Umbilical cord (tissue), 2 donors: ENCODE data around the gene CREG2. TPM values are rescaled to one million over a fixed set of nuclear protein-coding genes. Genes with fewer than 3 reads are reported as not detected.
"Not testable (repeated sequence)": the region's sequence is repeated elsewhere in the genome, so short reads cannot be mapped to it uniquely, and the experiment has no call there.

Experiments used
- DNase-seq: peaks from one replicate; pipeline ENCODE4 v3.0.0-alpha.2; 2015; ENCODE audit warnings: low spot score
- total RNA-seq: library from RNA; depleted of rRNA; stranded (reverse); fragments of >200 nt; gene quantifications from one replicate; pipeline ENCODE4 v1.2.3, GENCODE V29; 2014; ENCODE audit warnings: low replicate concordance; ENCODE audit not compliant: insufficient read depth

CREG2 gene
- total RNA-seq, 1 donor from 2014 or later, result 3.6 TPM

- no peak for DNase-seq
Observed at GRCh38 chr2:101374821-101375561, 12.3 kb downstream of the CREG2 start.

- DNase-seq, result no peak
Observed at GRCh38 chr2:101372792-101373191, 14.5 kb downstream of the CREG2 start.

GRCh38 chr2:101371636-101372035 is 15.7 kb downstream of the CREG2 start:
- DNase-seq, result no peak

GRCh38 chr2:101369100-101369499 is 18.2 kb downstream of the CREG2 start:
- DNase-seq, result no peak

GRCh38 chr2:101368376-101368775 is 18.9 kb downstream of the CREG2 start:
- DNase-seq, result no peak

GRCh38 chr2:101367508-101367907 is 19.8 kb downstream of the CREG2 start:
- DNase-seq, result no peak

- no peak for DNase-seq
Observed at GRCh38 chr2:101364878-101365277, 22.4 kb downstream of the CREG2 start.

- no peak for DNase-seq
Observed at GRCh38 chr2:101362777-101363176, 24.5 kb downstream of the CREG2 start.

GRCh38 chr2:101362316-101362715 is 25.0 kb downstream of the CREG2 start:
- no peak for DNase-seq

GRCh38 chr2:101361522-101361921 is 25.8 kb downstream of the CREG2 start:
- no peak for DNase-seq

- DNase-seq, result no peak
Observed at GRCh38 chr2:101361121-101361520, 26.2 kb downstream of the CREG2 start.

GRCh38 chr2:101360232-101360631 is 27.1 kb downstream of the CREG2 start:
- peak; percentile 46 for DNase-seq

- DNase-seq, result no peak
Observed at GRCh38 chr2:101359410-101359954, 27.8 kb downstream of the CREG2 start.

- DNase-seq, result no peak
Observed at GRCh38 chr2:101357376-101357775, 29.9 kb downstream of the CREG2 start.

GRCh38 chr2:101356521-101356920 is 30.8 kb downstream of the CREG2 start:
- DNase-seq, result no peak

GRCh38 chr2:101356055-101356454 is 31.2 kb downstream of the CREG2 start:
- DNase-seq, result no peak

GRCh38 chr2:101355401-101356054 is 31.8 kb downstream of the CREG2 start:
- no peak for DNase-seq

- DNase-seq, result no peak
Observed at GRCh38 chr2:101354420-101355311, 32.6 kb downstream of the CREG2 start.

GRCh38 chr2:101352631-101353030 is 34.7 kb downstream of the CREG2 start:
- DNase-seq, result not testable (repeated sequence)

- no peak for DNase-seq
Observed at GRCh38 chr2:101351207-101351606, 36.1 kb downstream of the CREG2 start.

GRCh38 chr2:101349893-101350662 is 37.2 kb downstream of the CREG2 start:
- DNase-seq, result no peak
